ENCODE data around the gene XPNPEP2. TPM values are rescaled to one million over a fixed set of nuclear protein-coding genes. Genes with fewer than 3 reads are reported as not detected.

XPNPEP2 gene
- total and polyA plus RNA-seq, 9 of the 15 experiments (the other 6 are each of a cell fraction or from before 2014, with no cell fraction given), result 0.03 to 0.19 (median 0.09) TPM; not detected in 5

GRCh38 chrX:129786210-129786651, 47.5 kb downstream of the XPNPEP2 start:
- ChIA-PET POLR2A (no interaction called here), CTCF (ENCODE audit: low intra/inter-chr PET ratio) (no interaction called here)
- no peaks in the 10 kb centered on the region for H3K9me3 ChIP-seq (replicated peaks; ENCODE audit: control insufficient read depth, insufficient read depth, low read depth, low read length)
- H3K9me1 ChIP-seq (ENCODE audit: control insufficient read depth, insufficient read depth, low read length), result no peaks in the 10 kb centered on the region
- 0% methylated on average over 3 of the region's 3 CpGs for WGBS (ENCODE audit: insufficient coverage, low coverage, missing lambda C conversion rate)
- H3K4me2 ChIP-seq (ENCODE audit: insufficient read depth, low read length), result peak overlapping the region; percentile 53
- H3K9ac ChIP-seq (ENCODE audit: insufficient read depth in 1 of 2, low read depth in 2 of 2, low read length in 2 of 2), result no peak overlapping the region
- peaks cover 13 to 15% of the 10 kb centered on the region in 2 experiments; a peak in 4 of 5 replicates for H3K4me1 ChIP-seq (replicated peaks in 1 of 2; ENCODE audit: control insufficient read depth in 2 of 2, insufficient read depth in 2 of 2, low read length in 2 of 2)
- FAIRE-seq (no peak), ATAC-seq (peak; percentile 43), DNase-seq (ENCODE audit: extremely low read depth in 1 of 4, low spot score in 3 of 4) (peak in 3 of 4 experiments; percentile 50 to 56 (median 50))
- no peaks in the 10 kb centered on the region for H3K27me3 ChIP-seq (ENCODE audit: control insufficient read depth in 2 of 2, insufficient read depth in 2 of 2, low read length in 2 of 2)
- BruUV-seq (replicated peaks), result no TSS peak
- no peaks in the 10 kb centered on the region for H4K20me1 ChIP-seq (replicated peaks; ENCODE audit: control insufficient read depth, insufficient read depth, low read length)
- H2AFZ ChIP-seq (ENCODE audit: low read depth, low read length), result no peak overlapping the region
- H3K27ac ChIP-seq (ENCODE audit: extremely low read depth, low read depth, low read length), result no peak overlapping the region
- intact Hi-C loops (cut with micrococcal nuclease) (no loop called here), in situ Hi-C loops (cut with MboI) (no loop called here)
- no peaks in the 10 kb centered on the region for H3K79me2 ChIP-seq (ENCODE audit: control insufficient read depth, insufficient read depth, low read length)
- H3K36me3 ChIP-seq (ENCODE audit: control insufficient read depth, insufficient read depth, low read length), result no peaks in the 10 kb centered on the region
- H3K4me3 ChIP-seq, result no peak overlapping the region
- TF ChIP-seq FOXA1 (IDR thresholded peaks at IDR 0.05; ENCODE audit: borderline replicate concordance) (no peak), MBD1 (CRISPR knock-in tag; IDR thresholded peaks at IDR 0.05) (no peak), SMAD4 (CRISPR knock-in tag; conservative IDR thresholded peaks at IDR 0.05) (peak; percentile 88), PHTF2 (CRISPR knock-in tag; IDR thresholded peaks at IDR 0.05) (no peak), CAMTA2 (CRISPR knock-in tag; conservative IDR thresholded peaks at IDR 0.05) (no peak), ADNP (tag; IDR thresholded peaks at IDR 0.05) (no peak), ZNF184 (CRISPR knock-in tag; IDR thresholded peaks at IDR 0.05) (no peak), DACH1 (IDR thresholded peaks at IDR 0.05; ENCODE audit: partially characterized antibody) (no peak), RUNX1 (IDR thresholded peaks at IDR 0.05; ENCODE audit: low read depth) (no peak), SMARCE1 (IDR thresholded peaks at IDR 0.05) (peak; percentile 82; the same call in 1 of the 2 replicates), NR2C2 (CRISPR knock-in tag; IDR thresholded peaks at IDR 0.05) (no peak), NR2C2 (tag; IDR thresholded peaks at IDR 0.05) (peak; percentile 56; the same call in 1 of the 2 replicates), SAFB2 (IDR thresholded peaks at IDR 0.05; ENCODE audit: borderline replicate concordance, low read depth, low read length, severe bottlenecking) (no peak), FOXK2 (conservative IDR thresholded peaks at IDR 0.05 in 1 of 2, IDR thresholded peaks at IDR 0.05 in 1 of 2; ENCODE audit: low read depth in 2 of 2) (no peak), KLF16 (IDR thresholded peaks at IDR 0.05) (0 out of 2 replicates have a peak, but pooled peaks have one; percentile 45), CTBP1 (IDR thresholded peaks at IDR 0.05; ENCODE audit: borderline replicate concordance) (peak; percentile 81; the same call in 1 of the 2 replicates), ZBTB11 (CRISPR knock-in tag; IDR thresholded peaks at IDR 0.05) (no peak), EWSR1 (IDR thresholded peaks at IDR 0.05; ENCODE audit: borderline replicate concordance, low read depth, partially characterized antibody) (no peak), DLX4 (CRISPR knock-in tag; IDR thresholded peaks at IDR 0.05) (no peak)

Measured in K562 (cell line).